ENCODE measurements around the gene ATP1B2.
"Not testable (repeated sequence)": the region's sequence is repeated elsewhere in the genome, so short reads cannot be mapped to it uniquely, and the experiment has no call there.

Gene ATP1B2

DNA sequence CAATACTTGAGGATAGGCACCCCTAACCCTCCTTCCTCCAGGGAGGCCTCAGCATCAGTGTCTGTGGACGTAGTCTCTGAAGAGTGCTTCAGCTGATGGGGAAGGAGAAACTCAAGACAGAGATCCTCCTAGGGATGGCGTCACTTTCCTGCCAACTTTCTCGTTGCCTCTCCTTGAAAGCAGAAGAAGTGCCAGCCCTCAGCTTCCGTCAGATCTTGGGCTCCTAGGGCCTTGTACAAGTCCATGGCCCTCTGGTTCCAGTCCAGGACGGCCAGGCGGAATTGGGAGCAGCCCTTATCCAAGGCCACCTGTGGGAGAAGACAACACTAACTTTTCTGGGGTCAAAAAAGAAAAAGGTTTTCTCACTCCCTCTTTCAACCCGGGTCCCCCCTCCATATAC lies 24.4 kb upstream of the ATP1B2 start:
- Histone ChIP-seq H3K4me3 (ENCODE audit: low read length) (no peak overlapping the region), H3K27me3 (ENCODE audit: control insufficient read depth, insufficient read depth, low read length) (no peaks in the 10 kb centered on the region), H3K27ac (ENCODE audit: low read depth, low read length) (no peak overlapping the region), H3K4me1 (ENCODE audit: control insufficient read depth, insufficient read depth, low read length) (peaks cover 3% of the 10 kb centered on the region), H3K36me3 (ENCODE audit: control insufficient read depth, insufficient read depth, low read length) (no peaks in the 10 kb centered on the region), H3K9ac (ENCODE audit: low read length) (no peak overlapping the region)

DNA sequence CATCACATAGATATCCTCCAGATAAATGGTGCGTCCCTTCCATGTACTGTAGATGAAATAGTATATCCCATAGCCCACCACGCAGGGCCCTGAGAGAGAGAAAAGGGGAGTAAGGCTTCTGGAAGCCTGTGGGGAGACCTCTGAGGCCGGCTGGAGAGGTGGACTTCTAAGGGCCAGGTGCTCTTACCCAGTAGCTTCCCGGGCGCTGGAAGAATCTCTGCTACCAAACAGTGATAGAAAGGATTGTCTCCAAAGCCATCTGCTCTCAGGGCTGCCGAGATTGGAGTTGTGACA lies 23.8 kb upstream of the ATP1B2 start:
- Histone ChIP-seq H3K36me3 (ENCODE audit: control insufficient read depth, insufficient read depth, low read length) (no peaks in the 10 kb centered on the region), H3K27ac (ENCODE audit: low read depth, low read length) (peak overlapping the region; percentile 95), H3K4me3 (ENCODE audit: low read length) (peak overlapping the region; percentile 81), H3K4me1 (ENCODE audit: control insufficient read depth, insufficient read depth, low read length) (peaks cover 3% of the 10 kb centered on the region), H3K27me3 (ENCODE audit: control insufficient read depth, insufficient read depth, low read length) (no peaks in the 10 kb centered on the region), H3K9ac (ENCODE audit: low read length) (peak overlapping the region; percentile 88)

GRCh38 chr17:7627250-7628121 lies 23.2 kb upstream of the ATP1B2 start, which contains the start of gene SAT2:
Gene SAT2, minus strand, starts transcription at chr17:7627821. Its CDS starts 186 bp downstream, at chr17:7627635.
- peak within 1 kb of the TSS; percentile 88 for H3K9ac ChIP-seq (ENCODE audit: low read length)
- H3K4me1 ChIP-seq (ENCODE audit: control insufficient read depth, insufficient read depth, low read length) = peaks cover 3% of the 10 kb centered on the region
- no peaks in the 10 kb centered on the region for H3K36me3 ChIP-seq (ENCODE audit: control insufficient read depth, insufficient read depth, low read length)
- peak within 1 kb of the TSS; percentile 95 for H3K27ac ChIP-seq (ENCODE audit: low read depth, low read length)
- H3K27me3 ChIP-seq (ENCODE audit: control insufficient read depth, insufficient read depth, low read length) = no peaks in the 10 kb centered on the region
- H3K4me3 ChIP-seq (ENCODE audit: low read length) = peak within 1 kb of the TSS; percentile 81

DNA sequence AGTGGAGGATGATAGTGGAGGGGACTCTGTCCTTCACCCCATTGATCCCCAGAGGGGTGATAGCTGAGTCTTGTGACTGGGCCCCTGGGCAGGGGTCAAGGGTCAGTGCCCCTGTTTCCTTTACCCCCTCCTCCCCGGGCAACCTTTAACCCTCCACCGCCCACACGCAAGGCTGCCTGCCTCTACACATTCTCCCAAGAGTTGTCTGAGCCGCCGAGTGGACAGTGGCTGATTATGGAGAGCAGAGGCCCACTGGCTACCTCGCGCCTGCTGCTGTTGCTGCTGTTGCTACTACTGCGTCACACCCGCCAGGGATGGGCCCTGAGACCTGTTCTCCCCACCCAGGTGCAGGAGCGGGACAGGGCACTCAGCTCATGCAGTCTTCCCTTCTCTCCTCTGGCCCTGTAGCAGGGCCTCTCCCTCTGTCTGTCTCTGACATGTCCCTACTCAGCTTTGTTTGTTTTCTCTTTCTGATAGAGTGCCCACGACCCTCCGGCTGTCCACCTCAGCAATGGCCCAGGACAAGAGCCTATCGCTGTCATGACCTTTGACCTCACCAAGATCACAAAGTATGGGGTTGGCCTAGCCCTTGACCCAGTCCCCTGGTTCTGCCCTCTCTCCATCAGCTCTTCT lies 20.7 kb upstream of the ATP1B2 start, which contains the start of gene SHBG:
Gene SHBG (plus strand): TSS at position 197 of the 633 bp plus-strand sequence. CDS start 38 bp downstream, at position 235.
- Histone ChIP-seq H3K4me3 (ENCODE audit: low read length) (no peak within 1 kb of the TSS), H3K4me1 (ENCODE audit: control insufficient read depth, insufficient read depth, low read length) (peaks cover 3% of the 10 kb centered on the region), H3K27ac (ENCODE audit: low read depth, low read length) (no peak within 1 kb of the TSS), H3K27me3 (ENCODE audit: control insufficient read depth, insufficient read depth, low read length) (no peaks in the 10 kb centered on the region), H3K36me3 (ENCODE audit: control insufficient read depth, insufficient read depth, low read length) (no peaks in the 10 kb centered on the region), H3K9ac (ENCODE audit: low read length) (no peak within 1 kb of the TSS)

DNA sequence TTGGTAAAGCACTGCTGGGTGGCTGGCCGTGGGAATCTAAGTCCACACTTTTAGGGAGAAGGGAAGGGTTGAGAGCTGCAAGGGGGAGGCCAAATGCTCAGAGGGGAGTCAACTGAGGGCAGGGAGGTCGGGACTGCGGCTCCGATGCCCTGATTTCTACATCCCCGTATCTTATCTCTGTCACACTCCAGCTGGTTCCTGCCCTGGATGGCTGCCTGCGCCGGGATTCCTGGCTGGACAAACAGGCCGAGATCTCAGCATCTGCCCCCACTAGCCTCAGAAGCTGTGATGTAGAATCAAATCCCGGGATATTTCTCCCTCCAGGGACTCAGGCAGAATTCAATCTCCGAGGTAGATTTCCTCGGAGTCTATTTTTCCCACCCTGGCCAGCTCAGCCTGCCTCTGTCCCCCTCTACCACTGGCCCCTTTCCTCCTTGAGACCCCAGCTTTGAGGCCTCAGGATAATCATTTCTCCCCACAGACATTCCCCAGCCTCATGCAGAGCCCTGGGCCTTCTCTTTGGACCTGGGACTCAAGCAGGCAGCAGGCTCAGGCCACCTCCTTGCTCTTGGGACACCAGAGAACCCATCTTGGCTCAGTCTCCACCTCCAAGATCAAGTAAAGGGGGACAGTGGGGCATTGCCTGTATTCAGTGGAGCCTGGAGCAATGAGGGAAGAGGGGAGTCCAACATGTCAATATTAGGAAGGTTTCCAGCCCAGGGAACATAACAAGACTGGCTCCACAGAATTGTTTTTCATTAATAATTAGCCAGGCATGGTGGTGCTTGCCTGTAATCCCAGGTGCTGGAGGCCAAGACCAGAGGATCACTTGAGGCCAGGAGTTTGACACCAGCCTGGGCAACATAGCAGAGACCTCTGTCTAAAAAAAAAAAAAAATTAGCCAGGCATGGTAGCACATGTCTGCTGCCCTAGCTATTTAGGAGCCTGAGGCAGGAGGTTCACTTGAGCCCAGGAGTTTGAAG lies 19.0 kb upstream of the ATP1B2 start:
- H3K27me3 ChIP-seq (ENCODE audit: control insufficient read depth, insufficient read depth, low read length) = no peaks in the 10 kb centered on the region
- H3K27ac ChIP-seq (ENCODE audit: low read depth, low read length) = no peak overlapping the region
- H3K36me3 ChIP-seq (ENCODE audit: control insufficient read depth, insufficient read depth, low read length) = no peaks in the 10 kb centered on the region
- no peak overlapping the region for H3K4me3 ChIP-seq (ENCODE audit: low read length)
- no peak overlapping the region for H3K9ac ChIP-seq (ENCODE audit: low read length)
- H3K4me1 ChIP-seq (ENCODE audit: control insufficient read depth, insufficient read depth, low read length) = peaks cover 2% of the 10 kb centered on the region

DNA sequence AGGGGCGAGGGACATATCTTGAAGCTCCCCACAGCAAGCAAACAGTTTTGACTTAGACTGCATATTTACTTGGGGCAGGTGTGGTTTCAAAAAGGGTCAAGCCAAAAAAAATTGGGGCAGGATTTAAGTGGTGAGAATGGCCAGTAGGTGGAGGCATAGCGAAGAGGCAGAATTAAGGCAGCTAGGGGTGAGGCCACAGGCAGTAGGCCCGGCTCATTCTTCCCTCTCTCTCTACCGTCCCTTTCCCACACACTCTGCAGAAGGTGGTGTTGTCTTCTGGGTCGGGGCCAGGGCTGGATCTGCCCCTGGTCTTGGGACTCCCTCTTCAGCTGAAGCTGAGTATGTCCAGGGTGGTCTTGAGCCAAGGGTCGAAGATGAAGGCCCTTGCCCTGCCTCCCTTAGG lies 18.2 kb upstream of the ATP1B2 start:
- no peaks in the 10 kb centered on the region for H3K4me1 ChIP-seq (ENCODE audit: control insufficient read depth, insufficient read depth, low read length)
- no peaks in the 10 kb centered on the region for H3K36me3 ChIP-seq (ENCODE audit: control insufficient read depth, insufficient read depth, low read length)
- no peak overlapping the region for H3K4me3 ChIP-seq (ENCODE audit: low read length)
- H3K9ac ChIP-seq (ENCODE audit: low read length) = no peak overlapping the region
- H3K27ac ChIP-seq (ENCODE audit: low read depth, low read length) = no peak overlapping the region
- no peaks in the 10 kb centered on the region for H3K27me3 ChIP-seq (ENCODE audit: control insufficient read depth, insufficient read depth, low read length)

GRCh38 chr17:7633093-7633492 lies 17.6 kb upstream of the ATP1B2 start:
- no peak overlapping the region for H3K4me3 ChIP-seq (ENCODE audit: low read length)
- no peak overlapping the region for H3K9ac ChIP-seq (ENCODE audit: low read length)
- H3K27ac ChIP-seq (ENCODE audit: low read depth, low read length) = no peak overlapping the region
- H3K36me3 ChIP-seq (ENCODE audit: control insufficient read depth, insufficient read depth, low read length) = no peaks in the 10 kb centered on the region
- H3K4me1 ChIP-seq (ENCODE audit: control insufficient read depth, insufficient read depth, low read length) = no peaks in the 10 kb centered on the region
- H3K27me3 ChIP-seq (ENCODE audit: control insufficient read depth, insufficient read depth, low read length) = no peaks in the 10 kb centered on the region

GRCh38 chr17:7634384-7634783 lies 16.3 kb upstream of the ATP1B2 start:
- H3K36me3 ChIP-seq (ENCODE audit: control insufficient read depth, insufficient read depth, low read length) = no peaks in the 10 kb centered on the region
- H3K9ac ChIP-seq (ENCODE audit: low read length) = no peak overlapping the region
- H3K4me1 ChIP-seq (ENCODE audit: control insufficient read depth, insufficient read depth, low read length) = no peaks in the 10 kb centered on the region
- H3K27me3 ChIP-seq (ENCODE audit: control insufficient read depth, insufficient read depth, low read length) = no peaks in the 10 kb centered on the region
- H3K4me3 ChIP-seq (ENCODE audit: low read length) = no peak overlapping the region
- H3K27ac ChIP-seq (ENCODE audit: low read depth, low read length) = no peak overlapping the region

GRCh38 chr17:7636163-7636562 lies 14.6 kb upstream of the ATP1B2 start:
- Histone ChIP-seq H3K4me3 (ENCODE audit: low read length) (no peak overlapping the region), H3K27ac (ENCODE audit: low read depth, low read length) (no peak overlapping the region), H3K36me3 (ENCODE audit: control insufficient read depth, insufficient read depth, low read length) (no peaks in the 10 kb centered on the region), H3K4me1 (ENCODE audit: control insufficient read depth, insufficient read depth, low read length) (no peaks in the 10 kb centered on the region), H3K27me3 (ENCODE audit: control insufficient read depth, insufficient read depth, low read length) (no peaks in the 10 kb centered on the region), H3K9ac (ENCODE audit: low read length) (no peak overlapping the region)

DNA sequence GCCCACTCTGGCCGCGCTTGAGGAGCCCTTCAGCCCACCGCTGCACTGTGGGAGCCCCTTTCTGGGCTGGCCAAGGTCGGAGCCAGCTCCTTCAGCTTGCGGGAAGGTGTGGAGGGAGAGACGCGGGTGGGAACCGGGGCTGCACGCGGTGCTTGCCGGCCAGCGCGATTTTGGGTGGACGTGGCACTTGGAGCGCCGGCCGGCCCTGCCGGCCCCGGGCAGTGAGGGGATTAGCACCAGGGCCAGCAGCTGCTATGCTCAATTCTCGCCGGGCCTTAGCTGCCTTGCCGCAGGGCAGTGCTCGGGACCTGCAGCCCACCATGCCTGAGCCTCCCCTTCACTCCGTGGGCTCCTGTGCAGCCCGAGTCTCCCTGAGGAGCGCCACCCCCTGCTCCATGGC lies 9.9 kb upstream of the ATP1B2 start:
- H3K36me3 ChIP-seq (ENCODE audit: control insufficient read depth, insufficient read depth, low read length) = no peaks in the 10 kb centered on the region
- H3K9ac ChIP-seq (ENCODE audit: low read length) = no peak overlapping the region
- no peak overlapping the region for H3K4me3 ChIP-seq (ENCODE audit: low read length)
- no peaks in the 10 kb centered on the region for H3K27me3 ChIP-seq (ENCODE audit: control insufficient read depth, insufficient read depth, low read length)
- no peaks in the 10 kb centered on the region for H3K4me1 ChIP-seq (ENCODE audit: control insufficient read depth, insufficient read depth, low read length)
- H3K27ac ChIP-seq (ENCODE audit: low read depth, low read length) = no peak overlapping the region

DNA sequence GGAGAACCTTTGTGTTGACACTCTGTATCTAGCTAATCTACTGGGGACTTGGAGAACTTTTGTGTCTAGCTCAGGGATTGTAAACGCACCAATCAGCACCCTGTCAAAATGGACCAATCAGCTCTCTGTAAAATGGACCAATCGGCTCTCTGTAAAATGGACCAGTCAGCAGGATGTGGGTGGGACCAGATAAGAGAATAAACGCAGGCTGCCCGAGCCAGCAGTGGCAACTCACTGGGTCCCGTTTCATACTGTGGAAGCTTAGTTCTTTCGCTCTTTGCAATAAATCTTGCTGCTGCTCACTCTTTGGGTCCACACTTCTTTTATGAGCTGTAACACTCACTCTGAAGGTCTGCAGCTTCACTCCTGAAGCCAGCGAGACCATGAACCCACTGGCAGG lies 9.1 kb upstream of the ATP1B2 start:
- H3K27me3 ChIP-seq (ENCODE audit: control insufficient read depth, insufficient read depth, low read length); H3K36me3 ChIP-seq (ENCODE audit: control insufficient read depth, insufficient read depth, low read length); H3K4me3 ChIP-seq (ENCODE audit: low read length); H3K9ac ChIP-seq (ENCODE audit: low read length); H3K27ac ChIP-seq (ENCODE audit: low read depth, low read length); H3K4me1 ChIP-seq (ENCODE audit: control insufficient read depth, insufficient read depth, low read length): not testable (repeated sequence)

GRCh38 chr17:7644775-7645174 lies 6.0 kb upstream of the ATP1B2 start:
- no peaks in the 10 kb centered on the region for H3K4me1 ChIP-seq (ENCODE audit: control insufficient read depth, insufficient read depth, low read length)
- no peak overlapping the region for H3K27ac ChIP-seq (ENCODE audit: low read depth, low read length)
- peaks cover under 1% of the 10 kb centered on the region for H3K27me3 ChIP-seq (ENCODE audit: control insufficient read depth, insufficient read depth, low read length)
- H3K4me3 ChIP-seq (ENCODE audit: low read length) = no peak overlapping the region
- no peak overlapping the region for H3K9ac ChIP-seq (ENCODE audit: low read length)
- H3K36me3 ChIP-seq (ENCODE audit: control insufficient read depth, insufficient read depth, low read length) = no peaks in the 10 kb centered on the region
